ENCODE data around the gene NAGPA. TPM values are rescaled to one million over a fixed set of nuclear protein-coding genes. Genes with fewer than 3 reads are reported as not detected.

Gene NAGPA
- polyA plus RNA-seq, 1 donor from 2014 or later: 36.6 TPM

DNA sequence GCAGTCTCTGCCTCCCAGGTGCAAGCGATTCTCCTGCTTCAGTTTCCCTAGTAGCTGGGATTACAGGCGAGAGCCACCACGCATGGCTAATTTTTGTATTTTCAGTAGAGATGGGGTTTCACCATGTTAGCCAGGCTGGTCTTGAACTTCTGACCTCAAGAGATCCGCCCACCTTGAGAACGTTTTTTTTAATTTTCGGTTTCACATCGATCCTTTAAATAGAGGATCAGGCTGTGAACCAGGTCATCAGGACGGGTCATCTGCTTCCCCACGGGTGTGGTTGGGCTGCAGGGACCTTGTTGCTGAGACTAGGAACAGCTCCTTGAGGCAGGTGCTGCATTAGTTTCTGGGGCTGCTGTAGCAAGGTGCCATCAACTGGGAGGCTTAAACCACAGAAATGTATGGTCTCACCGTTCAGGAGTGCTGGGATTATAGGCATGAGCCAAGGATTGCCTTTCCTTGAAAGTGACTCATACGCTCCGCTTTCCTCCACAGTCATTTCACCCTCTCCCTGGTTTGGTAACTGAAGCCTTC, 7.9 kb upstream of the NAGPA start:
- H3K9ac ChIP-seq (ENCODE audit: low read length): no peak overlapping the region
- no peak overlapping the region for H3K4me2 ChIP-seq (ENCODE audit: low read length)
- no peak overlapping the region for H3K4me3 ChIP-seq (ENCODE audit: low read length)
- H3F3A ChIP-seq (ENCODE audit: insufficient read depth, low read length, poor library complexity, severe bottlenecking): no peaks in the 10 kb centered on the region
- H3K27ac ChIP-seq (ENCODE audit: low read length): no peak overlapping the region
- H3K36me3 ChIP-seq (ENCODE audit: insufficient read depth, low read length): no peaks in the 10 kb centered on the region
- no peaks in the 10 kb centered on the region for H3K9me3 ChIP-seq (ENCODE audit: low read length)
- no peaks in the 10 kb centered on the region for H3K27me3 ChIP-seq (ENCODE audit: insufficient read depth, low read depth, low read length)
- H3K79me2 ChIP-seq (replicated peaks; ENCODE audit: insufficient read depth, low read length): no peaks in the 10 kb centered on the region
- TF ChIP-seq RAD21 (conservative IDR thresholded peaks at IDR 0.05): no peak
- no peak for TF ChIP-seq EZH2 (IDR thresholded peaks at IDR 0.05; ENCODE audit: borderline replicate concordance, insufficient read depth, low read length, poor library complexity, severe bottlenecking)
- TF ChIP-seq EP300 (conservative IDR thresholded peaks at IDR 0.05; ENCODE audit: poor library complexity, severe bottlenecking): no peak
- TF ChIP-seq SMC3 (conservative IDR thresholded peaks at IDR 0.05; ENCODE audit: poor library complexity): no peak
- TF ChIP-seq MXI1 (conservative IDR thresholded peaks at IDR 0.05; ENCODE audit: poor library complexity, severe bottlenecking): no peak
- no peak for TF ChIP-seq POLR2AphosphoS5 (IDR thresholded peaks at IDR 0.05)
- TF ChIP-seq, protein P1, sequence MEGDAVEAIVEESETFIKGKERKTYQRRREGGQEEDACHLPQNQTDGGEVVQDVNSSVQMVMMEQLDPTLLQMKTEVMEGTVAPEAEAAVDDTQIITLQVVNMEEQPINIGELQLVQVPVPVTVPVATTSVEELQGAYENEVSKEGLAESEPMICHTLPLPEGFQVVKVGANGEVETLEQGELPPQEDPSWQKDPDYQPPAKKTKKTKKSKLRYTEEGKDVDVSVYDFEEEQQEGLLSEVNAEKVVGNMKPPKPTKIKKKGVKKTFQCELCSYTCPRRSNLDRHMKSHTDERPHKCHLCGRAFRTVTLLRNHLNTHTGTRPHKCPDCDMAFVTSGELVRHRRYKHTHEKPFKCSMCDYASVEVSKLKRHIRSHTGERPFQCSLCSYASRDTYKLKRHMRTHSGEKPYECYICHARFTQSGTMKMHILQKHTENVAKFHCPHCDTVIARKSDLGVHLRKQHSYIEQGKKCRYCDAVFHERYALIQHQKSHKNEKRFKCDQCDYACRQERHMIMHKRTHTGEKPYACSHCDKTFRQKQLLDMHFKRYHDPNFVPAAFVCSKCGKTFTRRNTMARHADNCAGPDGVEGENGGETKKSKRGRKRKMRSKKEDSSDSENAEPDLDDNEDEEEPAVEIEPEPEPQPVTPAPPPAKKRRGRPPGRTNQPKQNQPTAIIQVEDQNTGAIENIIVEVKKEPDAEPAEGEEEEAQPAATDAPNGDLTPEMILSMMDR (IDR thresholded peaks at IDR 0.05; ENCODE audit: poor library complexity, severe bottlenecking): no peak
- TF ChIP-seq REST (IDR thresholded peaks at IDR 0.05; ENCODE audit: borderline replicate concordance): no peak
- TF ChIP-seq TAF1 (IDR thresholded peaks at IDR 0.05; ENCODE audit: low read depth): no peak
- H2AFZ ChIP-seq (ENCODE audit: low read depth, low read length): no peak overlapping the region
- H3K9me2 ChIP-seq (ENCODE audit: insufficient read depth, low read length): no peaks in the 10 kb centered on the region
- H4K20me1 ChIP-seq (ENCODE audit: insufficient read depth): no peaks in the 10 kb centered on the region

DNA sequence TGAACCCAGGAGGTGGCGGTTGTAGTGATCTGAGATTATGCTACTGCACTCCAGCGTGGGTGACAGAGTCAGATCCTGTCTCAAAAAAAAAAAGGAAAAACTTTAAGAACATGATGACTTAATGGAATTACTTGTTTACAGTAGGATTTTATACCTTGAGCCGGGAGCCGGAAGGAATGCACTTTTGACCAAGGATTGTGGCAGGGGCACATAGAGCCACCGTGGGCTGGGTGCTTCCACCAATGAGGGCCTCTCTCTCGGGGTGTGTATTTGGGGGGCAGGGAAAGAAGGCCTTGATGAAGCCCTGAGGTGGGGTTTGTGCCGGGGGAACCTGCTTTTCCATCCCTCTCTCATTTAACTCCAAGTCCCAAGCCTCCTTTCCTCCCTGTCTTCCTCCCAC, 6.7 kb upstream of the NAGPA start:
- no peaks in the 10 kb centered on the region for H4K20me1 ChIP-seq (ENCODE audit: insufficient read depth)
- H3K4me3 ChIP-seq (ENCODE audit: low read length): no peak overlapping the region
- H3K9ac ChIP-seq (ENCODE audit: low read length): no peak overlapping the region
- H2AFZ ChIP-seq (ENCODE audit: low read depth, low read length): no peak overlapping the region
- no peaks in the 10 kb centered on the region for H3K9me2 ChIP-seq (ENCODE audit: insufficient read depth, low read length)
- no peaks in the 10 kb centered on the region for H3K36me3 ChIP-seq (ENCODE audit: insufficient read depth, low read length)
- no peaks in the 10 kb centered on the region for H3K27me3 ChIP-seq (ENCODE audit: insufficient read depth, low read depth, low read length)
- H3K27ac ChIP-seq (ENCODE audit: low read length): no peak overlapping the region
- no peaks in the 10 kb centered on the region for H3K79me2 ChIP-seq (replicated peaks; ENCODE audit: insufficient read depth, low read length)
- H3F3A ChIP-seq (ENCODE audit: insufficient read depth, low read length, poor library complexity, severe bottlenecking): no peaks in the 10 kb centered on the region
- TF ChIP-seq, protein P1 (IDR thresholded peaks at IDR 0.05; ENCODE audit: poor library complexity, severe bottlenecking): no peak
- TF ChIP-seq REST (IDR thresholded peaks at IDR 0.05; ENCODE audit: borderline replicate concordance) (no peak), EZH2 (IDR thresholded peaks at IDR 0.05; ENCODE audit: borderline replicate concordance, insufficient read depth, low read length, poor library complexity, severe bottlenecking) (no peak), EP300 (conservative IDR thresholded peaks at IDR 0.05; ENCODE audit: poor library complexity, severe bottlenecking) (no peak), MXI1 (conservative IDR thresholded peaks at IDR 0.05; ENCODE audit: poor library complexity, severe bottlenecking) (no peak), RAD21 (conservative IDR thresholded peaks at IDR 0.05) (no peak), TAF1 (IDR thresholded peaks at IDR 0.05; ENCODE audit: low read depth) (no peak), SMC3 (conservative IDR thresholded peaks at IDR 0.05; ENCODE audit: poor library complexity) (no peak), POLR2AphosphoS5 (IDR thresholded peaks at IDR 0.05) (no peak)
- H3K4me2 ChIP-seq (ENCODE audit: low read length): no peak overlapping the region
- H3K9me3 ChIP-seq (ENCODE audit: low read length): no peaks in the 10 kb centered on the region
